ENCODE data around the gene THNSL1. TPM values are rescaled to one million over a fixed set of nuclear protein-coding genes. Genes with fewer than 3 reads are reported as not detected.

THNSL1 gene
- total RNA-seq, 2 experiments from 2014 or later = 9.9 to 10.0 TPM

- peak within 1 kb of the TSS; percentile 100 for H3K27ac Mint-ChIP-seq
- H3K9me3 Mint-ChIP-seq = peaks cover 12% of the 10 kb centered on the region
- peaks cover 23% of the 10 kb centered on the region for H3K4me1 Mint-ChIP-seq (ENCODE audit: low read depth)
- ATAC-seq (peak; percentile 41), DNase-seq (peak; percentile 96)
- intact Hi-C loops (cut with micrococcal nuclease) = loop anchor here (5.0 to 10.0 kb wide), 2 partner anchors 129 to 291 kb away; partner anchors contain the start of gene ARHGAP21
- no peak for TF ChIP-seq CTCF (IDR thresholded peaks at IDR 0.05)
- H3K27me3 Mint-ChIP-seq = no peaks in the 10 kb centered on the region
- CTCF ChIA-PET = interaction anchor here (1.0 to 1.3 kb wide), 2 partner anchors 393 to 398 kb away, joined by 3 read pairs; no protein-coding TSS in a partner anchor
- peaks cover 8% of the 10 kb centered on the region for H3K36me3 Mint-ChIP-seq (ENCODE audit: low read depth)
- POLR2A ChIA-PET = interaction anchor here (2.0 kb wide), 1 partner anchor 293 kb away, joined by 8 read pairs; the partner anchor contains the start of gene ARHGAP21
- peak within 1 kb of the TSS; percentile 96 for H3K4me3 Mint-ChIP-seq
Observed at GRCh38 chr10:25015828-25016375, 510 bp upstream of the THNSL1 start, which contains the start of gene ENKUR. Gene ENKUR, minus strand, starts transcription at chr10:25016158. Its CDS starts 222 bp downstream, at chr10:25015936.

- Mint-ChIP-seq H3K27ac (peak overlapping the region; percentile 100), H3K27me3 (no peaks in the 10 kb centered on the region), H3K4me1 (ENCODE audit: low read depth) (peaks cover 23% of the 10 kb centered on the region), H3K36me3 (ENCODE audit: low read depth) (peaks cover 10% of the 10 kb centered on the region), H3K9me3 (peaks cover 12% of the 10 kb centered on the region), H3K4me3 (peak overlapping the region; percentile 96)
- ATAC-seq = no peak
- POLR2A ChIA-PET = interaction anchor here (0.6 to 2.0 kb wide), 4 partner anchors 40 to 294 kb away, joined by 3 to 8 read pairs (median 4); partner anchors contain the start of gene ARHGAP21
- intact Hi-C loops (cut with micrococcal nuclease) = loop anchor here (5.0 to 10.0 kb wide), 2 partner anchors 130 to 292 kb away; partner anchors contain the start of gene ARHGAP21
- CTCF ChIA-PET = interaction anchor here (1.0 kb wide), 1 partner anchor 394 kb away, joined by 3 read pairs; no protein-coding TSS in a partner anchor
- no peak for DNase-seq
- TF ChIP-seq CTCF (IDR thresholded peaks at IDR 0.05) = no peak
Observed at GRCh38 chr10:25017154-25017590, 760 bp downstream of the THNSL1 start.

GRCh38 chr10:25017661-25018060, 1.2 kb downstream of the THNSL1 start:
- ChIA-PET POLR2A (interaction anchor here (0.6 to 1.1 kb wide), 3 partner anchors 39 to 195 kb away, joined by 3 read pairs; no protein-coding TSS in a partner anchor), CTCF (no interaction called here)
- DNase-seq = no peak
- H3K4me3 Mint-ChIP-seq = peak overlapping the region; percentile 96
- peaks cover 23% of the 10 kb centered on the region for H3K4me1 Mint-ChIP-seq (ENCODE audit: low read depth)
- H3K9me3 Mint-ChIP-seq = peaks cover 7% of the 10 kb centered on the region
- H3K27ac Mint-ChIP-seq = peak overlapping the region; percentile 100
- H3K36me3 Mint-ChIP-seq (ENCODE audit: low read depth) = peaks cover 10% of the 10 kb centered on the region
- intact Hi-C loops (cut with micrococcal nuclease) = loop anchor here (5.0 to 10.0 kb wide), 2 partner anchors 130 to 293 kb away; partner anchors contain the start of gene ARHGAP21
- no peaks in the 10 kb centered on the region for H3K27me3 Mint-ChIP-seq
- ATAC-seq = no peak
- no peak for TF ChIP-seq CTCF (IDR thresholded peaks at IDR 0.05)

- Mint-ChIP-seq H3K27ac (no peak overlapping the region), H3K4me3 (no peak overlapping the region), H3K4me1 (ENCODE audit: low read depth) (peaks cover 26% of the 10 kb centered on the region), H3K9me3 (peaks cover 2% of the 10 kb centered on the region), H3K27me3 (no peaks in the 10 kb centered on the region), H3K36me3 (ENCODE audit: low read depth) (peaks cover 14% of the 10 kb centered on the region)
- intact Hi-C loops (cut with micrococcal nuclease) = loop anchor here (5.0 to 10.0 kb wide), 2 partner anchors 131 to 294 kb away; partner anchors contain the start of gene ARHGAP21
- ATAC-seq = no peak
- no peak for TF ChIP-seq CTCF (IDR thresholded peaks at IDR 0.05)
- DNase-seq = no peak
- POLR2A ChIA-PET = interaction anchor here (1.1 kb wide), 1 partner anchor 196 kb away, joined by 3 read pairs; no protein-coding TSS in a partner anchor
- CTCF ChIA-PET = no interaction called here
Observed at GRCh38 chr10:25018703-25019102, 2.3 kb downstream of the THNSL1 start.

GRCh38 chr10:25023278-25023677, 6.9 kb downstream of the THNSL1 start:
- ChIA-PET CTCF (interaction anchor here (4.0 kb wide), 1 partner anchor 57 kb away, joined by 16 read pairs; no protein-coding TSS in a partner anchor), POLR2A (no interaction called here)
- no peaks in the 10 kb centered on the region for H3K27me3 Mint-ChIP-seq
- ATAC-seq (no peak), DNase-seq (no peak)
- no peak overlapping the region for H3K4me3 Mint-ChIP-seq
- H3K27ac Mint-ChIP-seq = no peak overlapping the region
- H3K4me1 Mint-ChIP-seq (ENCODE audit: low read depth) = peaks cover 11% of the 10 kb centered on the region
- no peaks in the 10 kb centered on the region for H3K9me3 Mint-ChIP-seq
- no peak for TF ChIP-seq CTCF (IDR thresholded peaks at IDR 0.05)
- peaks cover 22% of the 10 kb centered on the region for H3K36me3 Mint-ChIP-seq (ENCODE audit: low read depth)
- intact Hi-C loops (cut with micrococcal nuclease) = no loop called here
